HG03097 (cell line): ENCODE measurements around the gene IKZF2.

Source experiments
- ATAC-seq: cut with Tn5 transposase; IDR thresholded peaks from one replicate; pipeline ENCODE4 v1.9.1; 2021; ENCODE audit not compliant: unreplicated experiment, low FRiP score

The IKZF2 gene

GRCh38 chr2:213104092-213104902, 47.1 kb downstream of the IKZF2 start:
- ATAC-seq = no peak

GRCh38 chr2:213101692-213102460, 49.5 kb downstream of the IKZF2 start:
- no peak for ATAC-seq

DNA sequence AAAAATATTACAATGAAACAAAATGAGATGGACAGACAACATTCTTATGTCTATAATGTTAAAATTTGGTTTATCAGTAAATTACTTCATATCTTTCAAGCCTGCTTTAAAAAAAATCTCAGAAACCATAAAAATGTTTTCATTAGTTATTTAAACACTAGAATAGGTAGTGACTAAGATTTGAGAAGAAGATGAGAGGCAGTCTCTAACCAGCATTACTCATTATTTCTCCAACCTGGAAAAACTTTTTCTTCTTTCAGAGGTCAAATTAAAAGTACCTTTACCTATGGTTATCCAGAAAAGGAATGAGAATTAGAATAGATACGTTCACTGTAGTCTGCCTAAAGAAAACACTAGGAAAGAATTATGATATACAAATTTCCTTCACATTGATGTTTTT, 50.3 kb downstream of the IKZF2 start:
- ATAC-seq = no peak

DNA sequence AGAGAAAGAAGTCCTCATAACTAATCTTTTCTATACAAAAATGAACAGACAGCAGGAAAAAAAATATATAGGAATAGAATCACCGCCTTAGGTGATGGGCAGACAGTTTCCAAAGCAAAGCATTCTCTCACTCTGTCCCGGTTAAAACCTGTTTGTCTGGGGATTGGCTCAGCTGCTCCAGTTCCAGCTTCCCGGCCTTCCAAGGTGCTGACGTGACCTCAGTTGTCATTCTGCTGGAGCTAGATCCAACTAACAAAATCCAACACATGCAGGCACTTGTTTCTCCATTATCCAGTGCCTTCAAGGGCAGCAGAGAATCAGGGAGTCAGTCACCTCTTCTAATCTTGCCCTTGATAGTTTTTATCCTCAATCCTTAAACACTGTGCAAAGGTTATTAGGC, 52.8 kb downstream of the IKZF2 start:
- no peak for ATAC-seq

- no peak for ATAC-seq
Measured at GRCh38 chr2:213091765-213092164, 59.6 kb downstream of the IKZF2 start.

- no peak for ATAC-seq
Measured at GRCh38 chr2:213090772-213091171, 60.6 kb downstream of the IKZF2 start.

- no peak for ATAC-seq
Measured at GRCh38 chr2:213089438-213089837, 62.0 kb downstream of the IKZF2 start.

DNA sequence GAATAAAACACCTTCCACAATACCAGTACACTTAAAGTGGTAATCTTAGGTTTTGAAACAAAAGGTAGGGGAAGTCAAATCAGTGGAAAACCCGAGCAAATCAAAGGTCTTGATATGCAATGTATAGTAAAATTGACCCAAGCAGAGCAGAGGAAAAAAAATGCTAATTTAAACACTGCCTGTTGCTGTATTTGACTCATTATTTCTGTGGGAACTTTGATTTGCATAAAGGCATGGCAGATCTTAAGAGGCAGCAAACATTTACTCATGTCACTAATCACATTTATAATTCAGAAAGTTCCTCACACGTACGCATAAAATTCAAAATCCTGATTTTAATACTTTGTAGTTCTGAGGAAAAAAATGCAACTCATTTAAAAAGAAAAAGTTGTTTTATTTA, 64.4 kb downstream of the IKZF2 start:
- ATAC-seq = no peak

GRCh38 chr2:213086571-213086970, 64.8 kb downstream of the IKZF2 start:
- ATAC-seq = no peak

GRCh38 chr2:213086050-213086449, 65.4 kb downstream of the IKZF2 start:
- no peak for ATAC-seq

DNA sequence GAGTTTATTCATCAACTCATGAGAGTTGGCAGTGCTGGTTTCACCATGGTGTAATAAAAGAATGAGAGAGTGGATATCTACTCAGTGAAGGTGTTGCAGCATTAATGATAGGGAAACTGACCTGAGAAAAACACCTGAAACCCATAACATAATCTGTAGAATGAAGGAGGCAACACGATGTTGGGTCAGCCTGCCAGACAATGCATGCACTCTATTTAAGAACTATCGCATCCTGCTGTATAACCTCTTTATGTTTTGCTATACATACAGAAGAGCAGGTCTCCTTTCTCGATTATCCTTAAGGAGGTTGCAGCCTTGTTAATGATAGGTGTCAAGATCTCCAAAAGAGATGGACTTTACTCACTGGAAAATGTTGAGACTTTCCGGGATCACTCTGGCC, 65.9 kb downstream of the IKZF2 start:
- no peak for ATAC-seq

DNA sequence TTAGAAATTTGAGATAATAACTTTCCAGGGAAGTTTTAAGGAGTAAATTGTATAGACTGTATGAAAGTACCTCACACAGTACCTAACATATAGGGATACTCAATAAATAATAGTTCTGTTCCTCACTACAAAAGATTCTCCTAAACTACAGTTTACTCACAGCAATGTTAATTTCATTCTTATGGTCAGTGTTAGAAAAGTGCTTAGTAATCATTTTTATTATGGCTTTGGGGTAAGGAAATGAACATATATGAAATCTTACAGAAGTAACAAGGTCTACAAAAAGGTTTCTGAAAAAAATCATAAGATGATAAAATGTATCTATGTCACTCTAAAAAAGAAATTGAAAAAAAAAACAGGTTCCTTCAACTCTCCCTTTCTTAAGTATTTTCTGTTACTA, 67.2 kb downstream of the IKZF2 start:
- no peak for ATAC-seq

GRCh38 chr2:213080969-213081617, 70.3 kb downstream of the IKZF2 start:
- no peak for ATAC-seq

DNA sequence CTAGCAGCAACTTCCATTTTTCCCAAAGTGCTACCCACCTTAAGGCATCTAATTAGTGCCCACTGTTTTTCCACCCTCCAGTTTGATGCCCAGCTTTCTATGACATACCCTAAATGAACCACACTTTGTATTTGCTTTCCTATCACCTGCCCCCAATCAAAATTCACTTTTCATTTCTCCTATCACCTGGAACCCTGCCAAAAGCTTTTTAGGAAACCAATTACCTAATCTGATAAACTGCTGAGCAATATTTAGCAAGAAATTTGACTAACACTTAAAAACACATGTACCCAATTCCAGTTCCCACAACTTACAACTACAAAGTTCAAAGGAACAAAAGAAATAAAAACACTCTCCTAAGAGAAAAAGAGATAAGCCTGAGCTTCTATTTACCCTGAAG, 71.7 kb downstream of the IKZF2 start:
- no peak for ATAC-seq

DNA sequence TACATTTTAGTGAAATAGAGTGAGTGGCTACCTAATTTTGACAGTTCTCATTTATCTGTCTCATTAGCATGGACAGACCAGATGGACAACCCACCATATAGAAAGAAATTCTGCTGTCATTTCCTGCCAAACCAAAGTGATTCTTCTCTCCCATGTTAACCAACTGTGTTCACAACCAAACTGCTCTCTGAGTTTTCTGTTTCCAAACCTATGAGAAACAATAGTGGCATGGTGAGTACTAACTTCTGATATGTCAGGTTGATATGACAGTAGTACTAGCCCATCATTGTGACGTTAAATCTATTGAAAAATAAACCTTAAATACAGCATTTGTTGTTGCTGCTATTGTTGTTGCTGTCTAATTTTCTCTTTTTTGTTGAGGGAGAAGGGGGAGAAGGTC, 72.7 kb downstream of the IKZF2 start:
- no peak for ATAC-seq

DNA sequence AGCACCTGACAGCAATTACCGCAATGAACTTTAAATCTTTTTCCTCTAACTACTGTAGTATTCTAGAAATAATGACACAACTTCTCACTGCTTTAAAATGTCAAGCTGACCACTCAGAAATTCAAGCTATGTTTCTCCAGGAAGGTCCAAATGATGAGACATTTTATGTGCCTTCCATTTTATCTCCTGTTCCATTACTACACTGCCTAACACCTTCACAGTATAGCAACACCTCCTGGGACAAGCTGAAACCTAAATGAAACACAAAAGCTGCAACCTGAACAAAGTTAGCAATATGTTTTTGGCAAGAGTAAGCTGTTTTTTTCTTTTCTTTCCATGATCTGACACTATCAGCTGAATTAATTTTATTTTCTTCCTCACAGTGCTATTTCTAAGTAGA, 81.9 kb downstream of the IKZF2 start:
- ATAC-seq = no peak

DNA sequence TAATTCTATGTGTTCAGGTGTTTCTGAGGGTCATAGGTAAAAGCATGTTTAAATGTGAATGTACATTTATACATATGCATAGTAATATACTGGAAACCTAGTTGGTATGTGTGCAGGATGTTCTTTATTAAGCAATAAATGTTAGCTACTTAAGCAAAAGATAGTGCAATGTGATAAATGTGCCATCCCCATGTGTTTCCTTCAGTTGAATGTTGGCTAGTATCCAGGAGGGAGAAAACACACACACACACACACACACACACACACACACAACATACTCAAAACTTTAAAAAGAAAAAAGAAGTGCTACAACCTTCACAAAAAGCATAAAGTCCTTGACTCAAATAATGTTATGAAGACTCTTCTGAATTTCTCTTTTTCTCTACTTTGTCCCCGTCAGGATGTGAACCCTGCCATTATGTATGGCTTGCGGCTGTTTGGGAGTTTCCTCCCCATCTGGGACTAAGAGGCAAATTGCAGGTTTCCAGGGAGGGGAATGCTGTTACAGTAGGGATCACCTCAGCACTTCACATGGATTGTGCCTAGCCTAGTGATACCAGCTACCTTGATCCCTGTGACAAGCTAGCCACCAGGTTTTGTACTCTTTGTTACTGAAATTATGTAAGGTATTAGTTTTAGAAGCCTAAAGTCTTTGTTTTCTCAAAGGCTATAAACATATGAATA, 82.6 kb downstream of the IKZF2 start:
- ATAC-seq = no peak

- ATAC-seq = no peak
Measured at GRCh38 chr2:213067888-213068287, 83.5 kb downstream of the IKZF2 start.

- ATAC-seq = no peak
Measured at GRCh38 chr2:213066443-213066743, 85.0 kb downstream of the IKZF2 start.

- no peak for ATAC-seq
Measured at GRCh38 chr2:213065583-213066442, 85.6 kb downstream of the IKZF2 start.
